ENCODE measurements around the gene PLOD3. TPM values are rescaled to one million over a fixed set of nuclear protein-coding genes. Genes with fewer than 3 reads are reported as not detected.

Gene PLOD3
- total RNA-seq, 1 donor from 2014 or later = 41.5 TPM

DNA sequence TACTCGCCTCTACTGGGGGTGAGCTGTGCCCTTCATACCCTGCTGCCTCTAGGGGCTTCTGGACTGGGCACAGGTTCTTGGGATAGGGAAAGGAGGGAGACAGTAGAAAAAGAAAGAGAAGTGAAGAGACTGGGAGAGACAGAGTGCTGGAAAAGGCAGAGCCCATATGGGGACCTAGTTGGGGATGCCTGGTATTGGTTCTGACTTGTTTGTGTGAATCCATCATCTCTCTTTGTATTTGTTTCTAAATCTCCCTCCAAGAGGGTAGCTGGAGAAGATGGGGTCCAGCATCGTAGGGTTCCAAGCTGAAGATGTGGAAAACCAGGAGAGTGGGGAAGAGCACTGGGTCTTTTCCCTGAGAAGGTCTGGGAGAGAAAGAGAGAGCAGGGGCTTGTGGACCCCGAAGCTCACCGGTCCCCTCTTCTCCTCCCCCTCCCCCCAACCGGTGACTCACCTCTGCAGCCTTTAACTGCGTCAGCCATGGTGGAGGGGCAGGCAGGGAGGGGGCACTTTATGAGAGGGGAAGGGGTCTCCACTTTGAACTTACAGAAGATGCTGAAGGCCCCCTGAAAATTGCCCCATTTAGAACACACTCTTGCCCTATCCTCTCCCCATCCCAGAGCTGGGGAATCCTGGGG, 48.9 kb downstream of the PLOD3 start:
- TF ChIP-seq POLR2AphosphoS5 (IDR thresholded peaks at IDR 0.05; ENCODE audit: insufficient read depth in 1 of 2, low read depth in 1 of 2) = no peak
- intact Hi-C loops (cut with DNase I) = no loop called here
- H3K27me3 ChIP-seq = peaks cover 19% of the 10 kb centered on the region
- no peaks in the 10 kb centered on the region for H3K9me3 ChIP-seq
- DNase-seq (ENCODE audit: extremely low spot score in 2 of 2) = no peak
- peaks cover 49% of the 10 kb centered on the region for H3K4me1 ChIP-seq
- no peak overlapping the region for H3K27ac ChIP-seq
- H3K36me3 ChIP-seq = no peaks in the 10 kb centered on the region
- H3K4me3 ChIP-seq = no peak overlapping the region

DNA sequence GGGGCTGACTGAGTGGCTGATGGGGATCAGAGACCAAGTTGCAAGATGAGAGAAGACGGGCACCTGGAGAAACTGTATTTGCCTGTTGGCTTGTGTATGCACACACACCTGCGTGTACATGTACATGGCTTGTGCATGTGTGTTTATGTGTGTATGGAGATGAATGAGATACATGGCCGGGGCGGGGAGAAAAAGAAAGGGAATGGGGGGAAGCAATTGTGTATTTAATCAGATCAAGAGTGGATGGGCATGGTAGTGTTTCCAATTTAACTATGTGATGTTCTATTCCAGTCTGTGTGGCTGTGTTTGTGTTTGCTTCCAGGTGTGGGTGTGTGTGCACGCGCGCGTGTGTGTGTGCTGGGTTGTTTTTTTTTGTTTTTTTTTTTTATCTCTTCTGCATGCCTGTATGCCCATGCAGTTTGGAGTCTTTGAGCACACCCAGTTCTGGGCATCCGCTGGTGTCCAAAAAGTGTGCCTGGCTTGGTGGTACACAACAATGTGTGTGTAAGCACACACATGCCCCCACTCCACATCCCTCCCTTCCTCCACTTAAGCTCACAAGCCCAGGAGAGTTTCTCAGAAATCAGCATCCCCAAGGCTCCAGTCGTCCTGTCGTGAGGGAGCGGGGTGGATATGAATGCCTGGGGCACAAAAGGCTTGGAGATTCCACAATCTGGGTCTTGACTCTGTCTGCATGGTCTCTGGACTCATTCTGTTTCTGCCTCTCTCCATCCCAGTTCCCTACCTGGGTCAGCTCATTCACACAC, 49.6 kb downstream of the PLOD3 start:
- no peaks in the 10 kb centered on the region for H3K36me3 ChIP-seq
- no peak overlapping the region for H3K4me3 ChIP-seq
- H3K27ac ChIP-seq = no peak overlapping the region
- DNase-seq (ENCODE audit: extremely low spot score in 2 of 2) = no peak
- TF ChIP-seq POLR2AphosphoS5 (IDR thresholded peaks at IDR 0.05; ENCODE audit: insufficient read depth in 1 of 2, low read depth in 1 of 2) (no peak), POLR2A (IDR thresholded peaks at IDR 0.05) (no peak)
- TF ChIP-seq, protein P1, sequence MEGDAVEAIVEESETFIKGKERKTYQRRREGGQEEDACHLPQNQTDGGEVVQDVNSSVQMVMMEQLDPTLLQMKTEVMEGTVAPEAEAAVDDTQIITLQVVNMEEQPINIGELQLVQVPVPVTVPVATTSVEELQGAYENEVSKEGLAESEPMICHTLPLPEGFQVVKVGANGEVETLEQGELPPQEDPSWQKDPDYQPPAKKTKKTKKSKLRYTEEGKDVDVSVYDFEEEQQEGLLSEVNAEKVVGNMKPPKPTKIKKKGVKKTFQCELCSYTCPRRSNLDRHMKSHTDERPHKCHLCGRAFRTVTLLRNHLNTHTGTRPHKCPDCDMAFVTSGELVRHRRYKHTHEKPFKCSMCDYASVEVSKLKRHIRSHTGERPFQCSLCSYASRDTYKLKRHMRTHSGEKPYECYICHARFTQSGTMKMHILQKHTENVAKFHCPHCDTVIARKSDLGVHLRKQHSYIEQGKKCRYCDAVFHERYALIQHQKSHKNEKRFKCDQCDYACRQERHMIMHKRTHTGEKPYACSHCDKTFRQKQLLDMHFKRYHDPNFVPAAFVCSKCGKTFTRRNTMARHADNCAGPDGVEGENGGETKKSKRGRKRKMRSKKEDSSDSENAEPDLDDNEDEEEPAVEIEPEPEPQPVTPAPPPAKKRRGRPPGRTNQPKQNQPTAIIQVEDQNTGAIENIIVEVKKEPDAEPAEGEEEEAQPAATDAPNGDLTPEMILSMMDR (IDR thresholded peaks at IDR 0.05) = no peak
- H3K9me3 ChIP-seq = no peaks in the 10 kb centered on the region
- peaks cover 12% of the 10 kb centered on the region for H3K27me3 ChIP-seq
- peaks cover 49% of the 10 kb centered on the region for H3K4me1 ChIP-seq
- intact Hi-C loops (cut with DNase I) = no loop called here

DNA sequence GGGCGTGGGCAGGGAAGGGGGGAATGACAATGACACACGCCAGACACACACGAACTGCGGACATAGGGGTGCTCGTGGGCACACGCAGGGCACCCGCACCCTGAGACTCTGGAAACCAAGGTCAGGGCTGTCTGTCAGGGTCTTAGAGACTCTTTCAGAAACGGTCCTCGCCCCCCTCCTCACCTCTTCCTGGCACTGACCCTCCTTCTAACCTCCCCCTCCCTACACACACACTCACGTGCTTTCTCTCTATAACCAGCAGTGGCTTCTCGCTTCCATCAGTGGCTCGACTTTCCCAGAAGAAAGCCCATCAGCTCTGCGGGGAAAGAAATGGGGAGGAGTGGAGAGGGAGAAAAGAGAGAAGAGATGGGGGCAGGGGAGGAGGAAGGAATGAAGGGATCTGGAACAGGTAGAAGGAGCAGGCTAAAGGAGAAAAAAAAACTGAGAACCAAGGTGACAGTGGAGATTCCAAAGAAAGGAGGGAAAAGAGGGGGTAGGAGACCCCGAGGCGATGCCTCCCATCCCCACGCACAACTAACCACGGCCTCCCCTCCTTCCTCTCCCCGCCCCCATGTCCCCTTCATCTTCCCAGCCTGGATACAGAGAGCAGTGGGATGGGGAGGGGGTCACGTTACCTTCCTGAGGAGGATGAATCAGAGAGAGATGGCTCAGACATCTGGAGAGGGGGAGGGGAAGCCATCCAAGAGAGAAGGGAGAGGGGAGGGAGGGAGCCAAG, 50.3 kb downstream of the PLOD3 start:
- Histone ChIP-seq H3K4me3 (no peak overlapping the region), H3K27me3 (peaks cover 8% of the 10 kb centered on the region), H3K9me3 (no peaks in the 10 kb centered on the region), H3K4me1 (peaks cover 49% of the 10 kb centered on the region), H3K27ac (no peak overlapping the region), H3K36me3 (no peaks in the 10 kb centered on the region)
- DNase-seq (ENCODE audit: extremely low spot score in 2 of 2) = no peak
- TF ChIP-seq, protein P1 (IDR thresholded peaks at IDR 0.05) = no peak
- TF ChIP-seq POLR2AphosphoS5 (IDR thresholded peaks at IDR 0.05; ENCODE audit: insufficient read depth in 1 of 2, low read depth in 1 of 2) (no peak), POLR2A (IDR thresholded peaks at IDR 0.05) (no peak)
- intact Hi-C loops (cut with DNase I) = no loop called here

DNA sequence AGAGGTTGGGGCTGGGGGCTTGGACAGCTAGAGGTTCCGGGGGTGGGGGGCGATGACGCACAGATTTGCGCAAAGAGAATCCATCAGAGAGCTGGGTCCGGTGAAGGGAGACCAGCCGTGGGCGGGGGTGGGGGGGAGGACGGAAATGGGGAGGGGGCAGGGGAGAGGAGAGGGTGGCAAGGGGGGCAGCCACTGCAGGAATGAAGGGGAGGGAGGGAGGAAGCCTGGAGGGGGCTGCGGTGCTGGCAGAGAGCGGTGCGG, 50.8 kb downstream of the PLOD3 start:
- Histone ChIP-seq H3K36me3 (no peaks in the 10 kb centered on the region), H3K4me3 (no peak overlapping the region), H3K27me3 (peaks cover 8% of the 10 kb centered on the region), H3K9me3 (no peaks in the 10 kb centered on the region), H3K4me1 (peaks cover 47% of the 10 kb centered on the region), H3K27ac (no peak overlapping the region)
- TF ChIP-seq POLR2A (IDR thresholded peaks at IDR 0.05) = no peak
- intact Hi-C loops (cut with DNase I) = no loop called here
- DNase-seq (ENCODE audit: extremely low spot score in 2 of 2) = no peak

DNA sequence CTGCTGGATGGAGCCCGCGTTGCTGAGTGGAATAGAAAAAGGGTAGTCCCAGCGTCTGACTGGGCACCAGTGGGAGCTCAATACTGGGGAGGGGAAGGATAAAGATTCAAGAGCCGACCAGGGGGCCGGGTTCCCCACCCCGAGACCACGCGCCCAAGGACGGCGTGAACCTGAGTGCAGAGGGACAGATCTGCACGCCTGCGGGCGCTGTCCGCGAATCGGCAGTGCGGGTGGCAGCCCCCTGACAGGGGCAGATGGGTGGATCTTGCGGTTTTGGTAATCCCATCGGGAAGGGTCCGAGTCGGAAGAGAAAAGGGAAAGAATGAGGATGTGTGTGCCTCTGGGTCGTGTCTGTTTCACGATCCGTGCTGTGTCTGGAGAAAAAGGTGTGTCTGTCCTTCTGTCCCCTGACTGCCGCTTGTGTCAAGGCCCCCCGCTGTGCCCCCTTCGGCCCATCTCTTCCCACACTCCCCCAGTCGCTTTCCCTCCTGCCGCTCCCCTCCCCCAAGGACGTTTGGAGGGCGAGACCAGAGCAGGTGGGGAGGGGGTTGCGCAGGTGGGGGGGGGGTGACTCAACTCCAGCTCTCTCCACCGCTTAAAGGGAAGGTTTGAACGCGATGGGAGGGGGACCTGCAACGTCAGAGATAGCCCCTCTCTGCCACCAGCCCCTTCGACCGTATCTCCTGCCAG, 51.3 kb downstream of the PLOD3 start:
- peaks cover 47% of the 10 kb centered on the region for H3K4me1 ChIP-seq
- no peak overlapping the region for H3K27ac ChIP-seq
- DNase-seq (ENCODE audit: extremely low spot score in 2 of 2) = no peak
- peak overlapping the region in 1 of 2 donors; percentile 7 for H3K4me3 ChIP-seq
- no peaks in the 10 kb centered on the region for H3K36me3 ChIP-seq
- H3K9me3 ChIP-seq = no peaks in the 10 kb centered on the region
- H3K27me3 ChIP-seq = peaks cover 8% of the 10 kb centered on the region
- TF ChIP-seq, protein P1 (IDR thresholded peaks at IDR 0.05) = no peak
- TF ChIP-seq POLR2A (IDR thresholded peaks at IDR 0.05) = no peak
- TF ChIP-seq POLR2AphosphoS5 (IDR thresholded peaks at IDR 0.05; ENCODE audit: insufficient read depth in 1 of 2, low read depth in 1 of 2) = no peak
- intact Hi-C loops (cut with DNase I) = no loop called here

Measured in vagina (tissue), 2 donors.